RPMI7951 (cell line): ENCODE results near the gene CTBP2. TPM values are rescaled to one million over a fixed set of nuclear protein-coding genes. Genes with fewer than 3 reads are reported as not detected.
A peak's percentile ranks its signal among the peaks of the same experiment; 100 is the strongest.
"Not testable (repeated sequence)": the region's sequence is repeated elsewhere in the genome, so short reads cannot be mapped to it uniquely, and the experiment has no call there.

ENCODE experiments used
- DNase-seq: peaks from one replicate; pipeline ENCODE4 v3.0.0-alpha.2; 2012; ENCODE audit warnings: low read depth
- total RNA-seq: library from RNA; depleted of rRNA; stranded (reverse); fragments of >200 nt; shearing (Covaris generic); gene quantifications from 2 replicates; pipeline ENCODE4 v1.2.3, GENCODE V29; 2014

Gene CTBP2
- total RNA-seq, 1 experiment from 2014 or later = 45.4 TPM

DNA sequence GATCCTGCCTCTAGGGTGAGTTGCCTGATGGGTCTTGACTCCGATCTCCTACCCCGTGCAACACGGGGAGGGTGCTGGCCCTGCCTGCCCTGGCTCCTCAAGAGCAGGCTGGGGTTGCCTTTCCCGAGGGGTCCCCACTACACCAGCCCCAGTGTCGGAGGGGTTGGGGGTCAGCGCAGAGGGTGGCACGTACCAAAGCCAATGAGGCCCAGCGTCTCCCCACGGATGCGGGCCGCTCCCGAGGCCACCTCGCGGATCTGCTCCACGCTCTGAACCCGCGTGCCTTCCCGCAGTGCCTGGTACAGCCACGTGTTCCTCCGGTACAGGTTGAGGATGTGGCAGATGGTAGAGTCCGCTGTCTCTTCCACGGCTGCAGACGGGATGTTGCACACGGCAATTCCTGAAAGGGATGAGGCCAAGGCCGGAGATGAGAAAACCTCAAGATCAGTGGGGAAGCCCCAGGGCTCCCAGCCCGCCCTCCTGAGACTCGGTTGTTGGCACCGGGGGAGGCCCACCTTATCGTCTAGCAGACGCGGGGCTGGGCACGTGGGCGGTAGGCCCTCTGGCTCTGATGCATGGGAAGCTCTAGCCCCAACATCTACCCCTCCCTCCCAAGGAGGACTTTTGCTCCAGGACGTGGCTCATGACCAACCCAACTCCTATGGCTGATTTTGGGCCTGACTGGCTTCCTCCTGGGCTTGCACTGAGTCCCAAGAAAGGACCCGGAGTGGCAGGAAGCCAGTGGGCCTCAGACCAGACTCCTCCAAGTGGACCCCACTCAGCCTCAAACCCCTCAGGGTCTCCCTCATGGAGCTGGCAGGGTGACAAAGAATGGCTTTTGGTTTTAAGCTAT is 162.4 kb downstream of the CTBP2 start:
- no peak for DNase-seq

- no peak for DNase-seq
These were observed 163.1 kb downstream of the CTBP2 start for GRCh38 chr10:124997306-124997705.

DNA sequence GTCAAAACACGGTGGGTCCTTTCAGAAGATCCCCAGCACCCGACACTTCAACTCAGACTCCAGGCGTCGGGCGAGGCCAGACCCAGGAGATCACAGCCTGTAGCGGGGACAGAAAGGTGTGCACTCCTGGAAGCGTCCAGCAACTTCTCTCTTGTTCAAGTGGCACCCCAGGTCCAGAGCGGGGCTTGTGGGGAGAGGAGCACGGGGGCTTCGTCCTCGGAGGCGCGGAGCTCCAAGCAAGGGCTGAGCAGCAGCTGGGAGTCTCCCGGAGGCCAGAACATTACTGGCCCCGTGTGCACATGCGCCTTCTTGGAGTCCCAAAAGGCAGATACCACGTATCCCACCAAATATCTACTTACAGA is 163.5 kb downstream of the CTBP2 start:
- DNase-seq = no peak

DNA sequence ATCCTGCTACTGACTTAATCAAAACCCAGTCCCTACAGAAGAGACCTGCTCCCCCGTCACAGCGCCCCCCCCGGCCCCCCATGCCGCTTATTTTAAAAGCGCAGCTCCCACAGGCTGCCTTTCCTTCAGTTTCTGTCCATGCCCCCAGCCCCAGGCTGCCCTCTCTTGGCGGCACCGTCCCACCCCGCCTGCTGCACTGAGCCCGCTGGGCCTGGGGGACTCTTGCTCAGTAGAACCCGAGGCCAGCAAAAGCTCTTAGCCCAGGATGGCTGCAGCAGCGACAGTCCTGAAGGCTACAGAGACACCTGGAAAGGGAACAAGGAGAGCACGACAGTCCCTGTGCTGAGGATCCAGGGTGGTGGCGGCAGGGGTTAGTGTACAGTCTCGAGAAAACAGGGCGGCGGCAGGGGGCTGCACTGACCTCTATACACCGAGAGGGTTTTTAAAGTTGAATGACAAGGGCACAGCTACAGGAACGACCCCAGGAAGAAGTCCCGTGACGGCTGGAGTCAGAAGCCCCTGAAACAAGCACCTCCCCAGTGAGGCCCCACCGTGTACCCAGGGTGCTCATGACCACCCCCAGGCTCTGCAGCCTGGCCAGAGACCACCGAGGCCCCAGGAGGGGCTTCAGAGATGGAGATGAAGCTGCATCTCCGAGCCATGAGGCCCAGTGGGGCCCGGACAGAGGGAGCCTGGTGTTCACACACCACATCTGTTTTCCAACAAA is 164.1 kb downstream of the CTBP2 start:
- no peak for DNase-seq

DNA sequence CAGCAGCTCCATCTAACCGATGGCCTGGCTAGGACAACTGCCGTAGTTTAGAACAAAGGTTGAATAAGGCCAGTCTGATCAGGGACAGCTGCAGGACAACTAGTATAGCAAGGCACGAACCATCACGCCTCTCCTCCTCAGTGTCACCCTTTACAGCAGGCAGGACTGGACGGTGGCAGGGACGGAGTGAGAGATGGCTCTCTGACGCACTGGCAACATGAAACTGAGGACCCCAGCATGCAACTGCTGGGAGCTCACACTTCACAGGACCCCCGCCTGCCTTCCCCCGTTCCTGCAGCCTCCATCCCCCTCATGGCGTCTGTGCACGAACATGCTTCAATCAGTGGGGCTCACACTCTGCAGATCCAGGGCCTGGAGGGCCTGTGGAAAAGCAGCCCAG is 164.8 kb downstream of the CTBP2 start:
- no peak for DNase-seq

- no peak for DNase-seq
These were observed 165.5 kb downstream of the CTBP2 start for GRCh38 chr10:124994573-124995473.

DNA sequence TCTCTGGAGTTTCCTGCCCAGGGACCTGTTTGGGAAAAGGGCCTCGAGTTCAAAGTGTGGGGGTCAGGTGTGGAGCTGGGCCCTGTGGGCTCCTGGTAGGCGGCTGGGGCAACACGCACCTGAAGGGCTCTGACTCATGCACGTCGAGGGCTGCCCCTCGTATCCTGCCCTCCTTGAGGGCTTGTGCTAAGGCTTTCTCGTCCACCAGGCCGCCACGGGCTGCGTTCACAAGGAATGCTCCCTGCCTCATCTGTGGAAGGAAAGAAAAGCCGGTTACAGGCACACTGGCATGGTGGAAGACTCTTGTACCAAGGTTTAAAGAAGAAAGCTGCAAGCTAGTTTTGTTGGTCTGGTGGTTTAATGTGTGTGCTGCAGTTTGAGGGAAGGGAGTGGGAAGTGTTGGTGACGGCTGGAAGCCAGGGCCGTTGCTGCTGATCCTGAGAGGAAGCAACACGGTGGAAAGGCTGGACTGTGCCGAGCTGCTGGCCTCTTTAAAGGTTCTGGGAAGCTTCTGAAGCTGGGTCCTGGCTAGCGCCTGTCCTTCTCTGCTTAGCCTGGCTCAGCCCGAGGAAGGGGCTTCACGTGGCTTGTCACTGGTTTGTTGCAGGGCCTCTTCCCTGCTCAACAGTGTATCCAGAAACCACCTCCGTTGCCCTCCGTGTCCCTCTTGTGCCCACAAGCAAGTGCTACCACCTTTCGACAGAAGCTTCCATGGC is 166.5 kb downstream of the CTBP2 start:
- no peak for DNase-seq

DNA sequence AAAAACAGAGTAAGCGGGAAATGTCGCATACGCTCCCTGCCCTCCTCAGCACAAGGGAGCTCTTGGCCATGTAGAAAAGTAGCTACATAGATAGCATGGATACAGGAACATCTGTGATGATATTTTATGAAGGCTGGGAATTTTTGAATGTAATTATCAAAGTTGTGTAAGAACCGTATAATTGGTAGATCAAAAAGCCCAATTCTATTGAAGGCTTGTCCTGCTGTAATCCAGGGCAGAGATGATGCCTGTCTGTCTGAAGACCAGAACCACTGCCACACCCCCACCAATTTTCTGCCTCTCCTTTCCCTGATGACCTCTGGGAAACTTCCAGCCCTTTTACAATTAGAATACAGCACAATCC is 167.0 kb downstream of the CTBP2 start:
- DNase-seq = no peak

GRCh38 chr10:124992462-124993344 is 167.7 kb downstream of the CTBP2 start:
- DNase-seq = peak; percentile 56

DNA sequence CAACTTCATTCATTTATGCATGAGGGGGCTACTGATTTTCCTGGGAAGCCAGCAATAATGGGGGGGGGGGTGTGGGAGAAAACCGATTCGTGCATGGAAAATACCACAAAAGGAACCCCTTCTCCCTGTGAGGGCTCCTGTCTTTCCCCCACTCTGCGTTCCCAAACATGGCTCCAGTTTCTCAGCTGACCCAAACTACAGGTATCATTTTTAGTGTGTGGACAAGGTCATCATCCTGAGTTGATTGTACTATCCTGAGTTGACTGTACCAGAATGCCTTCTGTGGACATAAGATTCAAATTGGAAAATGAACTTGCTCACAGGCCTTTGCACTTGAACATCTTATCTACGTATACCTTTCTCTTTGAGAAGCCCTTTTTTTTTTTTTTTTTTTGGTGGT is 168.5 kb downstream of the CTBP2 start:
- DNase-seq = no peak

GRCh38 chr10:124990671-124991625 is 169.4 kb downstream of the CTBP2 start:
- no peak for DNase-seq

GRCh38 chr10:124989526-124989925 is 170.8 kb downstream of the CTBP2 start:
- peak; percentile 75 for DNase-seq

DNA sequence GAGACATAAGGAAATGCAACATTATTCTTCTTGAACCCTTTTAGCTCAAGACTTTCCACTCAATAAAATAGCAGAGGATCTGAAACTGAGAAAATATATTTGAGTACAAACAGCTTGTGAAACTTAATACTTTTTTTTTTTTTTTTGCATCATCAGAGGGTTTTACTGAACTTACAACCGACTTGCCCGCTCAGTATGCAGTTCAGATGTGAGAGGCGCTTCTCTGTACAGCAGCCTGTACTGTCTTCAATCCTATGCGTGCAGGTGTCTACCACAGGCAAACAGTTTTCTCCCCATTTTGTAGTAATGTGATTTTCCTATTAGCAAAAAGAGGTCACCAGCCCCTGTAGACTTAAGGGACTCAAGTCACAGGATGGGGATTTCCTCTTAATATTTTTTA is 171.6 kb downstream of the CTBP2 start:
- DNase-seq = not testable (repeated sequence)

- no peak for DNase-seq
These were observed 172.6 kb downstream of the CTBP2 start for GRCh38 chr10:124987788-124988187.

GRCh38 chr10:124985162-124985561 is 175.2 kb downstream of the CTBP2 start:
- no peak for DNase-seq

GRCh38 chr10:124984376-124984775 is 176.0 kb downstream of the CTBP2 start:
- no peak for DNase-seq

- DNase-seq = no peak
These were observed 177.0 kb downstream of the CTBP2 start for GRCh38 chr10:124983321-124983720.

GRCh38 chr10:124978376-124978725 is 182.0 kb downstream of the CTBP2 start:
- DNase-seq = no peak

GRCh38 chr10:124977648-124978375 is 182.6 kb downstream of the CTBP2 start:
- no peak for DNase-seq
